ENCODE measurements around the gene TMEM59L.

- no peak for TF ChIP-seq EZH2phosphoT487 (IDR thresholded peaks at IDR 0.05; ENCODE audit: borderline replicate concordance, low read depth)
- TF ChIP-seq TCF12 (IDR thresholded peaks at IDR 0.05): no peak
- TF ChIP-seq FOXJ3 (CRISPR knock-in tag; IDR thresholded peaks at IDR 0.05): no peak
- no peak for TF ChIP-seq CTCF (IDR thresholded peaks at IDR 0.05)
- no peak for TF ChIP-seq GABPA (IDR thresholded peaks at IDR 0.05; ENCODE audit: low read depth)
- TF ChIP-seq RCOR1 (IDR thresholded peaks at IDR 0.05; ENCODE audit: low read length): no peak
- TF ChIP-seq MXI1 (IDR thresholded peaks at IDR 0.05; ENCODE audit: low read depth, low read length): no peak
- no peak for TF ChIP-seq EP300 (IDR thresholded peaks at IDR 0.05; ENCODE audit: borderline replicate concordance in 1 of 2, low read depth in 1 of 2, low read length in 1 of 2)
- no peak for TF ChIP-seq SIN3A (IDR thresholded peaks at IDR 0.05; ENCODE audit: borderline replicate concordance, low read depth, low read length)
Observed at GRCh38 chr19:18568367-18568766, 44.3 kb upstream of the TMEM59L start.

Measured in SK-N-SH (cell line).